Stimulated activated CD8-positive, alpha-beta memory T cell treated with anti-CD3 and anti-CD28 coated beads, Interleukin-7, amount 100 ng/mL, for 4 hours (primary cell): ENCODE measurements around the gene RASGRP3.

ENCODE experiments used
- DNase-seq, 2 donors: peaks; one replicate each; pipeline ENCODE4 v3.0.0-alpha.2; 2020; ENCODE audit warnings: low read depth in 2 of 2

RASGRP3 gene

DNA sequence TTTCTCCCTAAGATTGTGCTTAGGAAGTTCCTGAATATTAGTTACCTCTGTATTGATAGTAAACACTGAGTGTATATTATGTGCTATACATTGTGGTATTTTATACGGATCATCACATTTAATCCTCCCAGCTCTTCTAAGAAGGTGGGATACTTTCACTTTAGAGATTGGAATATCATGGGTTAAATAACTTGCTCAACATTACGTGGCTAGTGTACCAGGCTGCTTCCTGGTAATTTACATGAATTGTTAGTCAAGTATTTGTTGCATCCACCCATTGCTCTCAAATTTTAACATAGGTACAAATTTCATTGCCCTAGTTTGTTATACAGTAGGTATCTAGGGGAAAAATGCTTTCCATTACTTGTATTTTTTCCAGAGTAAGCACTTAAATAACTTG is 101.2 kb downstream of the RASGRP3 start:
- DNase-seq = no peak

DNA sequence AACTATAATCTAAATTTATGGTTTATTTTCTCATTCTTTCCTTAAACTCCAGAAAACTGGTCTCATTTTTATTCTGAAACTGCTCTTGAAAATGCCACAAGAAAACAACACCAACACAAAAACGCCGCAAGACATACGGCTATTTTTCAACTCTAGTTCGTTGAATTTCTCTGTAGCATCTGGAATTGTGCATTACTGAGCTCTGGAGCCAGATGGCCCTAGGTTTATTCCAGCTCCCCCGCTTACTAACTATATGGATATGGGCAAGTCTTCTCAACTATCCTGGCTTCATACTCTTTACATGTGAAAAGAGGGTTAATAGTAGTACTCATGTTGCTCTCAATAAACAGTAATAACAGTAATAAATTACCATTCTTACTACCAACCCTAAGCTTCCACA is 102.8 kb downstream of the RASGRP3 start:
- no peak for DNase-seq

DNA sequence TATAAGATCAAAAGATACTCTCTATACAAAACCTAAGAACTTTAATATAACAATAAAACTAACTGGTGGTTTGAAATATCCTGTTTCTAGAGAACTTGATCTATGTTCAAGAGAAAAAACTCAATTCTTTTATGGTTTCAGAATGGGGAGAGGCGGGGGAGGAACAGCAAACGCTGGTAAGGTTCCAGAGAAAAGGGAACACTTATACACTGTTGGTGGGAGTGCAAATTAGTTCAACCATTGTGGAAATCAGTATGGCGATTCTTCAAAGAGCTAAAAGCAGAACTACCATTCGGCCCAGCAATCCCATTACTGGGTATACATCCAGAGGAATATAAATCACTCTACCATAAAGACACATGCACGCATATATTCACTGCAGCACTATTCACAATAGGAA is 105.4 kb downstream of the RASGRP3 start:
- no peak for DNase-seq

DNA sequence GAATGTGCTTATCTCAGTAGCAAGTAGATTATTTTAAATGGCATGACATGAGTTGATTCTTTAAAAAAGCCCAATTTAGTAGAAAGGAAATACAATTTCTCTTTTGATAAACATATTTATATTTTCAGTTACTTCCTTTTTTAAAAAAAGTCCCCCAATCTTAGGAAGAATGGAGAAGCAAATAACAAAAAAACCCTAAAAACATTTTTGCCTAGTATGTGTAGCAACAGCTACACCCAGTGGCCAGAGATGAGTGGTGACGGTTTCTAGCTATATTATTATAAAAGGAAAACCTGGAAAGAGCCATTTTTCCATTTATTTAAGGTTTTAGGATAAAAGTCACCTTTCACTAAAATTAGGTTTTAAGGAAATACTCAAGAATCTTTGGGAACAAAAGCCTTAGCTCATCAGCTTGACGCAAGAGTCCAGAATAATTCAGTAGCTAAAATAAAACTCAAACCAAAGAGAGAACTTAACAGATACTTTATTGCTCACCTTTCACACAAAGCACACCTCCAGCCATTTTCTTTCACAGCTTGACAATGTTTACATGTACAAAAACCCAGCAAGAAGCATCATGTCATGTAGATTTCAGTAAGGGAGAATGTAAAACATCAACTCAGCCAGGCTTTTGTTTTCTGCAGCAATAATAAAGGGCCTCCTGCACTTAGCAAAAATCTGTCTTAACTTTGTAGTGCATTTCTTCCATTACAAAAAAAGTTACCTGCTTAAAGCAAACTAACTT is 106.9 kb downstream of the RASGRP3 start:
- no peak for DNase-seq

DNA sequence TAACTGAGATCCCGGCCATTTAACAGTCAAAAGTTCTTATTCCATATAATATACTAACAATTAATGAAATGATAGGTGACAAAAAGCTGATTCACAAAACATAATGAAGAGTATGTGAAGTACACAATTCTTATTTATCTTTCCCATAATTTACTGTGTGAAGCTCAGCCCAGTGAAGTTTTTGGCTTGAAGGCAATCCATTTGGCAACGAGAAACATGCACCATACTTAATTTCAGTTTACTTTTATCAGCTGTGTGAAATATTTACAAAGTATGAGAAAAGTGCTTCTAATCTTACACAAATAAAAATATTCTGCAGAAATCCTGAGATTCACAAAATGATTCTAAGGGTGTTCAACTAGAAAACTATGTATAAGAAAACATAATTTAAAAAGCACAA is 110.3 kb downstream of the RASGRP3 start:
- no peak for DNase-seq

DNA sequence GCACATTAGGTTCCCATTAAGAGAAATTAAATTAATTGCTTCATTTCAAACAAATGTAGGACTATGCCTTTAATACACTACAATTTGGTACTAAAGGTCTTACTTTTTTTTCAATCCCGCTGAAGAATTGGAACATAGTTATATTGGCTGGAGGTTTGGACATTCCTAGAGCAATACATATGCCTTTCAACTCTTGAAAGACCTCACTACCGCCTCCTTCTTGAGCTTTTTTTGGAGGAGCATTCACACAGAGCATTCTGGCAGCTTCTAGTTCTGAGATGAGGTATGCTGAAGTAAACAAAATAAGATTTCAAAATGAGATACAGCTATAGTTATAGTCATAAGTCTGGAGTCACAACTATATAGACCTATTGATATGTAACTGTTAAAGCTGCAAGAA is 111.8 kb downstream of the RASGRP3 start:
- no peak for DNase-seq

DNA sequence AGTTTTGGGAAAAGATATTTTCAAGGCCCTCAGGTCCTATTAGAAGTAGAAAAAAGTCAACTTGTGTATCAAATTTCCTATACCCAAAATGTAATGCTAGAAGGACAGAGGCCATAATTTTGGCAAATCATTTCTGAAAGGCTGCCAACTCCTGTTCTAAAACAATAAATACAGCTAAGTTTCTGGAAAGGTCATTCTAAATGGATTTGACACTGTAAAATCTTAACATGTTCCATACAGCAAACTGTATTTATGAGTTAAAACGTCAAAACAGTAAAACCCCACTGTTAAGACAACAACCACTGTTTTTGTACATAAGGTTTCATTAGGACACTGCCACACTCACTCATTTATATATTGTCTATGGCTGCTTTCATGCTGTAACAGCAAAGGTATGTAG is 113.0 kb downstream of the RASGRP3 start:
- no peak for DNase-seq

DNA sequence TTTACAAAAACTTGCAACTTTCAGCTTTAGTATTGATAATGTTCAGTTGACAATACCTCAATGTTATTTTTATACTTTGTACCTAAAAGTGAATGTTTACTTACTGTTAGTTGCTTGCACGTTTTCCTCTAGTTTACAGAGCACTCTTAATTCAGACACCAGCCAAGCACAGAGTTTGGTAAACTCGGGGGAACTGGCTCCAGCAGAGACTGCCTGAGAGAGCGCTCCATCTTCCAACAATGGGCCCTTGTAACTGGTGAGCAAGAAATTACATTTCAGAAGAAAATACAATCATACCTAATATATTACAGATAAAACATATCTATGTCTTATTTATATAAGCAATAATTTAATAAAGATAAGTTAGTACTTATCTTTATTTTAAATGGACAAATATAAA is 118.9 kb downstream of the RASGRP3 start:
- DNase-seq = no peak

DNA sequence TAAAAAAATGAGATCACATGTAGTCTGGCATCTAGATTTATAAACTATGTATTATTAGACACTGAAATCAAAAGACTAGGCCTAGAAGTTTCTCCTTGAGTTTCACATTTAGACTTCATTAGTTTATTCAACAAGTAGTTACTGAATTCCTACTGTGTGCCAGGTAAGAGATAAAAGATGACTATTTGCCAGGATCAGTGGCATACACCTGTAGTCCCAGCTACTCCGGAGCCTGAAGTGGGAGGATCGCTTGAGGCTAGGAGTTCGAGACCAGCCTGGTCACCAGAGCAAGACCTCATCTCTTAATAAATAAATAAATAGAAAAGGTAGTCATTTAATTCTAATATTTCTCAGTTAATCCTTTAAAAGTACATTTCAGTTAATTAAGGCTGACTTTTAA is 120.6 kb downstream of the RASGRP3 start:
- DNase-seq = no peak

DNA sequence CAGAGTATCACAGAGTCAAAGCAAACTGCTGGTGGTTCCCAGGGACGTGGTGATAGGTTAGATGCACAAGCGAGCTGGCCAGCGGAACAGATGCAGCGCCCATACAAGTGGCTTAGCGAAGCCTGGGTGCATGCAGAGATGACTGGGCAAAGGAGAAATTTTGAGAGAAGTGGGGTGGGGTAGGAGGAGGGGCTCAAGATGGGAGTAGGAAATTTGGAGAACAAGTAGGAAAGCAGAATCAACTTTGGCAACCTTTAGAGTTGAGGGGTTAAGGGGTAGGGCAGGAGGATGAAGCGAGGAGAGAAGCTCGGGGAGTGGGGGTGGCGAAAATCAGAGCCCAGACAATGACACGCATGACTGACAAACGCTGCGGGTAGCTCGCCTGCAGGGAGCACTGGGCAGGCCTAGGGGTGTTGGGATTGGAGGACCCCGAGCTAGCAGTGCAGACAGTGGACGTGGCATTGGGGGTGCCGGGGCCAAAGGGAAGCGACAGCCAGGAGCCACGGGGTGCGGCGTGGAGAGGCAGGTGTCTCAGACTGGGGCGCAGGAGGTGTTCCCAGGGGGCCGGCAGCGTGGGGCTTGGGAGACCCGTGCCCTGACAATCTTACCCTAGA is 122.2 kb downstream of the RASGRP3 start:
- DNase-seq = peak; percentile 12 to 24

DNA sequence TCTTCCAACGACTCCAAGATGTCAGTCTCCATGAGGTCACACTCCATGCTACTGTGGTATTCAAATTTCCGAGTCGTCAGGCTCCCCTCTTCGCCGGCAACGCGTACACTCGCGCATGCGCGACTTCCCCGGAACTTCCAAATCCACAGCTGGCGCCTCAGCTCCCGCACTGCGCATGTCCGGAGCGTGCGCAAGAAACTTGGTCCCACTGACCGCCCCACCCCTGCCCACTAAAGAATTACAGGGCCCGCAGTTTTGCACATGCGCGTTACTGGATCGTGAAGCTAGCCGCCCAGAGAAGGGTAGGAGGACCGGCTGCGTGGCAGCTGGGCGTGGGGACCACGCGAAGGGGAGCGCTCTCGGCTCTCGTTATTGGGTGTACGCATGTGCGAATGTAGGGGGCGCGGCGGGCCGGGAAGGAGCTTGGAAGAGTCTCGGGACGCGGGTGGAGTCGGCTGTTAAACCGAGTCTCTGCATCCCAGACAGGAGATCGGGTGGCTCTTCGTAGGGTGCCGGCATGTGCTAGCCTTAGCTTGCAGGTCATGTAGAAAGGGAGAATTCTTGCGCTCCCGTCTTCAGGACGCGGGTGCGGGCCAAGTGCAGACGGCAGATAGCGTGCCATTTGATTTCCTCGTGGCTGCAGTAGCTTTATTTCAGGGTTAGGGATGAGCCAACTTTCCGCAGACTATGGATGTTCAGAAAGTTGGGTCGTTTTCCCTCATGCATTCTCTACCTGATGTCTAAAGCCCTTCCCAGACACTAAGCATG is 122.9 kb downstream of the RASGRP3 start, which contains the start of gene FAM98A:
Gene FAM98A (minus strand): TSS at position 125 of the 768 bp plus-strand sequence. CDS start 78 bp downstream, at position 47.
- DNase-seq = peak; percentile 99

DNA sequence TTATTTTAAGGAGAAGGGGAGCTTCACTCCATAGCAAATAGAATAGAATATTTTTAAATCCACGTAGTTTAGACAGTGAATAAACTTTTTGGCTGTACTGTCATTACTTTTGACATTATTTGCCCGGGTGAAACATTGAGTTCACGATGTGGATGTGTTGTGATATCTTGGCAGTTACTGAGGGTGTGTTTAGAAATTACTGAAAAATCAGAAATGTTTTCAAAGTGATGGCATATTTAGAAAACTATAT is 123.4 kb downstream of the RASGRP3 start:
- DNase-seq = no peak

DNA sequence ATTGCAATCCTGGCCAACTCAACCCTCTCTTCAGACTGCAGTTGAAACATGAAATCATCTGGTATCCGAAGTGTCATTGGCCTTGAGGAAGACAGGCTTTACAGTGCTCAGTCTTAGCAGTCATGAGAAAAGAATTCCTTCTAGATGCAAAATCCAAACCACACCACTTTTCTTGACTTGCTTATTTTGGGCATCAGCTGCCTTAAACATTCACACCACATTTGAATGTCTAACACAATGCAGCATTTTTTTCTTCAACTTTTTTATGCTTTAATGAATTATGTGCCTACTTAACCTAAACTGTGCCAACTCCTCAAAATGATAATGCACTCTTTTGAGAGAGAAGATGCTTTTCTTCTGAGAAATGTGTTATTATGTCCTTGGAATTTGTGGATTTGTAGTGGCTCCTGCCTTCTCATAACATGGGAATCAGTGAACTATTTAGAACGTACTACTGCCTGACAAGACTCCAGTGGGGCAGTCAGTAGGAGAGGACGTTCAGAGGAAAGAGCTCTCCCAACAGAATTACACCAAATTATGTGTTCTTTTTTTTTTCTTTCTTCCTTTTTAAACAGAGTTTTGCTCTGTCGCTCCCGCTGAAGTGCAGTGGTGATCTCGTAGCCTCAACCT is 125.9 kb downstream of the RASGRP3 start:
- DNase-seq = no peak

DNA sequence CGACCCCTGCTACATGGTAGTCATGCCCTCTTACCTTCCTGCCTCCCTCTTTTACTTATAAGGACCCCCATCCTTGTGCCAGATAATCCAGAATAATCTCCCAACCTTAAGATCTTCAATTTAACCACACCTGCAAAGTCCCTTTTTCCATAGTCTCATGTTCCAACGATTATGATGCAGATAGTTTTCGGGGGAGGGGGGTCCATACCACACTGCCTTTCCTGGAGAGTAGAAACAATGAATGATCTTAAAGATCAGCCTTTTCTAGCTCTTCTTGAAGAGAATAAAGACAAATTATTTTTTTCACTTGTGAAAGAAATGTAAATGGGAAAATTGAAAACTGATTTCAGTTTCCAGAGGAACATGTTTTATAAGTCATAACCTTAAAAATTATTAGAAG is 127.0 kb downstream of the RASGRP3 start:
- DNase-seq = no peak

DNA sequence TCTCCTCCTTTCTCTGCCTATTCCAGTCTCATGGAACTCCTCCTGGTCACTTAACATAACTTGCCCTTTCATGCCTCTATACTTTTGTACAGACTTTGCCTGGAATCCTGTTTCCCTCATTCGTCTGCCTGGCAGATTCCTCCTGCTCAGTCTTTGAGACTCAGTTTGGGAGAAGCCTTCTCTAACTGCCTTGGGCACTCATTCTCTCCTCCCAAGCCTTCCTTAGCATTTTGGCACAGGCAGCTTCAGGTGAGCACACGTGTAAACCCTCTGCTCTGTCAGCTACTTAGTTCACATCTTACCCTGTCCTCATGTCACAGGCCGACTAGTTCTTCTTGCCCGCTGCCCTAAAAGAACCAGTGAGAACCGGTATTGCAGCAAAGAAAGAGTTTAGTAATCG is 128.6 kb downstream of the RASGRP3 start:
- no peak for DNase-seq

DNA sequence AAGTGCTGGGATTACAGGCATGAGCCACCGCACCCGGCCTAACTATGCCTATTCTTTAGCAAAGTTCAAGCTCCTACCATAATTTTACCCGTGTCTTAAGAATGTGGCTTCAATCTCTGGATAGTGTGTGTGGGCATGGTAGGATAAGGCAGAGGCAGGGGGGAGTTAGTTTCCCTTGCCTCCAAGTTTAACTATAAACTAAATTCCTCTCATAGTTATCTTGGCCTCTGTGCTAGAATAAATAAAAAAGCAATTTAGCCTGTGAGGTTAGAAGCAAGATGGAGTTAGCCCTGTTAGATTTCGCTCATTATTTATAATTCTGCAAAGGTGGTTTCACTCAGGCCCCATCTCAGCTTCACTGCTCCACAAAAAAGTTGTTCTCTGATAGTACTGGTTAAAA is 129.7 kb downstream of the RASGRP3 start:
- no peak for DNase-seq

DNA sequence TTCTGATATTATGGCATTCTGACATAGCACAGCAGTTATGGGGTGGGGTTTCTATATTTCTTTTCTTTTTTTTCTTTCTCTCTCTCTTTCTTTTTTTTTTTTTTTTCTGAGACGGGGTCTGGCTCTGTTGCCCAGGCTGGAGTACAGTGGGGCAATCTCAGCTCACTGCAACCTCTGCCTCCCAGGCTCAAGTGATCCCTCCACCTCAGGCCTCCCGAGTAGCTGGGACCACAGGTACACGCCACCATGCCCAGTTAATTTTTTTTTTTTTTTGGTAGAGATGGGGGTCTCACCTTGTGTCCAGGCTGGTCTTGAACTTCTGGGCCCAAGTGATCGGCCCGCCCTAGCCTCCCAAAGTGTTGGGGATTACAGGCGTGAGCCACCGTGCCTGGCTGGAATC is 130.2 kb downstream of the RASGRP3 start:
- no peak for DNase-seq

DNA sequence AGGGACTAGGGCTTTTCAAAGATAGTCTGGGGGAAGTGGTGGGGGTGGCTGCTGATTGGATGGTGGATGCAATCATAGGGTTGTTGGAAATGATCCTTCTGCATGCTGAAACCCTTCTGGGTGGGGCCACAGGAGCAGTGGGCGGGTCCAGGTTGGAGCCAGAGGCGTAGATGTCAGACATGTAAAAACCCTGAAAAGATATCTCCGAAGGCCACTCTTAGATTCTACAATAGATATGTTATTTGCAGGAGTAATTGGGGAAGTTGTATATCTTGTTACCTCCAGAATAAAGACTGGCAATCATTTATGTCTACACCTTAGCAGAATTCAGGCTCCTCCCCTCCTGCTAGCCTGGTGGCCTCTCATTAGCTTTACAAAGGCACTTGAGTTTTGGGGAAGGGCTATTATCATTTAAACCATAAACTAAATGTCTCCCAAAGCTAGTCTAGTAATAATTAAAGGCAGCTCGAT is 130.8 kb downstream of the RASGRP3 start:
- no peak for DNase-seq

DNA sequence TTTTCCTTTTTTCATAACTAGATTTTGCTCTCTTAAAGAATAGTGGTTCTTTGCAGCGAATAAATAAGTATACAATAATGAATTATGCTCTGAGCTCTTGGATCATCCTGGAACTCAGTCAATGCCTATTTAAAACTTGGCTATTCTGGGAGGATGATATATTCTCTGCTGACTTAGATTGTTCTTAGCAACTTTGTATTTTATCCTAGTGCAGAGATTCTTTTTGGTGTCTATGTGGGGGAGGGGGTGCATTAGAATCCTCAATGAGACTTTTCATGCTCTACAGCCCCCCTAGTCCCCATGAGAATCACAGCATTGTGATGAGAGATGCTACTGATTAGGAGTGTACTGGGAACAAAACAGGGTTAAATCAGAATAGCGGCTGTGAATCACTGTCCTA is 131.5 kb downstream of the RASGRP3 start:
- no peak for DNase-seq

DNA sequence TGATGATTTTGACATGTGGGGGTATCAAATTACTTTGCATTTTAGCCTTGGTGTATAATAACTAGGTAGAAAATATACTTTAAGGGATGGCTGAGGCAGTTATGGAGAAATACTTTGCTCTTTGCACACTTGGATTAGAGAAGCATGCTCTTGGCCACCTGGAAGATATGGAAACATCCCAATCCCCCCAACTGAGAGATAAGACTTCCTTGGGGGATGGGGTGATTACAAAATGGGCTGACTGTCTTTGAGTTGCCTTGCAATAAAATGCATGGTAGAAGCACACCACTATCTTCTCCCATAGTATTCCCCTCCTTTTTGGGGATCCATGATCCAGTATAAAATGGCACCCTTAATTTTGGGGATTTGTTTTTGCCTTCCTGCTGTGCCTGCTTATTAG is 137.7 kb downstream of the RASGRP3 start:
- DNase-seq = no peak
